Panc1 (cell line): ENCODE results near the gene SYAP1. TPM values are rescaled to one million over a fixed set of nuclear protein-coding genes. Genes with fewer than 3 reads are reported as not detected.

Source experiments
- ATAC-seq: fragments of 200-7000 bp; cut with Tn5 transposase; 2 replicates; pipeline ENCODE4 v1.9.1; 2020; ENCODE audit warnings: mild to moderate bottlenecking, moderate library complexity
- BruUV-seq: library from RNA; stranded (reverse); fragments of 400-500 nt; replicated peaks from 2 replicates; lab custom pipeline; 2021; lab: Mats Ljungman, UMichigan
- CTCF ChIA-PET: fragments of 300-600 bp; sonication (Branson Sonifier 250); formaldehyde crosslinking; loops from one replicate; lab custom pipeline; 2022; ENCODE audit warnings: antibody characterized with exemption; lab: Charles Lee
- POLR2A ChIA-PET: fragments of 300-600 bp; sonication (Branson Sonifier 250); formaldehyde crosslinking; loops from one replicate; lab custom pipeline; 2022; ENCODE audit warnings: antibody characterized with exemption; lab: Charles Lee
- DNase-seq: peaks from one replicate; pipeline ENCODE4 v3.0.0-alpha.2; 2010; ENCODE audit warnings: low read depth, low spot score
- H3K27ac ChIP-seq: 2 replicates; pipeline ENCODE4 v1.5.1; 2011; ENCODE audit warnings: mild to moderate bottlenecking, low read length, inconsistent platforms
- H3K27me3 ChIP-seq: fragments of 200-500 bp; sonication (Bioruptor generic); 2 replicates; pipeline ENCODE4 v1.6.0; 2014; ENCODE audit warnings: low read length, inconsistent platforms; ENCODE audit not compliant: control insufficient read depth, insufficient read depth
- H3K36me3 ChIP-seq: fragments of 200-500 bp; sonication (Bioruptor generic); 2 replicates; pipeline ENCODE4 v1.5.1; 2014; ENCODE audit warnings: inconsistent platforms, mild to moderate bottlenecking, low read length, moderate library complexity; ENCODE audit not compliant: control insufficient read depth, insufficient read depth
- H3K4me1 ChIP-seq: 2 replicates; pipeline ENCODE4 v1.5.1; 2011; ENCODE audit warnings: inconsistent platforms, mild to moderate bottlenecking, low read length, moderate library complexity; ENCODE audit not compliant: control insufficient read depth, insufficient read depth
- H3K4me3 ChIP-seq, 2 experiments: 2 replicates each; pipeline ENCODE4 v1.5.1; 2011 to 2012; ENCODE audit warnings: low read depth in 2 of 2, low read length in 2 of 2, mild to moderate bottlenecking in 2 of 2, inconsistent platforms in 1 of 2, moderate library complexity in 1 of 2
- H3K9me3 ChIP-seq: fragments of 200-500 bp; sonication (Bioruptor generic); 2 replicates; pipeline ENCODE4 v1.5.1; 2014; ENCODE audit warnings: low read depth, mild to moderate bottlenecking, inconsistent platforms, low read length, moderate library complexity; ENCODE audit not compliant: control insufficient read depth, insufficient read depth
- POLR2AphosphoS5 ChIP-seq: IDR thresholded peaks from 2 replicates; pipeline ENCODE4 v1.6.1; 2012; ENCODE audit warnings: mild to moderate bottlenecking, low read depth, low read length, moderate library complexity
- SIN3A ChIP-seq: IDR thresholded peaks from 2 replicates; pipeline ENCODE4 v1.6.1; 2012; ENCODE audit warnings: low read depth, mild to moderate bottlenecking, low read length, moderate library complexity, borderline replicate concordance; ENCODE audit not compliant: insufficient read depth
- TCF7L2 ChIP-seq: IDR thresholded peaks from 2 replicates; pipeline ENCODE4 v1.6.1; 2011; ENCODE audit warnings: mild to moderate bottlenecking, low read depth, low read length, inconsistent platforms
- in situ Hi-C: cut with HindIII; loops from 2 replicates; pipeline ENCODE4 v1.10.0; 2016; ENCODE audit warnings: low sequenced_read_pairs, low pct_unique_long_range_greater_than_20kb
- intact Hi-C: fragments of 100-400 bp; cut with micrococcal nuclease; formaldehyde crosslinking; loops from one replicate; pipeline ENCODE4 v1.10.0; 2022; ENCODE audit not compliant: unreplicated experiment
- total RNA-seq: library from RNA; stranded (reverse); gene quantifications from one replicate; pipeline ENCODE4 v1.2.1, GENCODE V29; 2021; ENCODE audit not compliant: unreplicated experiment
- TF ChIP-seq, protein P1 (sequence below): fragments of 450-650 bp; IDR thresholded peaks from 2 replicates; pipeline ENCODE4 v1.5.1; 2017; ENCODE audit warnings: mild to moderate bottlenecking
- TF ChIP-seq, protein P2 (sequence below), 2 experiments: IDR thresholded peaks; 2 replicates each; pipeline ENCODE4 v1.6.1; 2011 to 2012; ENCODE audit warnings: low read depth in 2 of 2, control low read depth in 1 of 2, low read length in 1 of 2, mild to moderate bottlenecking in 1 of 2, moderate library complexity in 1 of 2; ENCODE audit not compliant: insufficient read depth in 1 of 2

Gene SYAP1
- total RNA-seq, 1 experiment from 2014 or later, result 23.4 TPM

DNA sequence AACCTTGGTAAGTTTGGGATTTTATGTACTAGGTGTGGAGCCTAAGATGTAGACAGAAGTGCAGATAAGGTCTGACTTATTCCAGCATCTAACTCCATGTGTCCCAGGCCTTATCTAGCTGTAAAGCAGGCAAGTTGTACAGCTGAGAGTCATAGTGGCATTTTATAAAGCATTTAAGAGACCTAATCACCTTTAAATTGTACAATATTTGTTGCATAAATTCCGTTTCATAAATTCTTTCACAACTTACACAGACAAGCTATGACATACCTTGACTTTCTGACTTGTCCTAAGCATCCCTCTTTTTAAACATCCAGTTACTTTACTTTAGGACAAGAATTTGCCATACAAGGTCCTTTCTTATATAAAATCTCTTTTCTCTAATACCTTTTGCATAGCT, 11.0 kb downstream of the SYAP1 start:
- intact Hi-C loops (no loop called here), in situ Hi-C loops (no loop called here)
- POLR2A ChIA-PET, result no interaction called here
- DNase-seq, result no peak
- H3K4me3 ChIP-seq, result no peak overlapping the region
- H3K36me3 ChIP-seq, result no peaks in the 10 kb centered on the region
- TF ChIP-seq TCF7L2, result no peak
- no peak for TF ChIP-seq SIN3A
- TF ChIP-seq, protein P1, sequence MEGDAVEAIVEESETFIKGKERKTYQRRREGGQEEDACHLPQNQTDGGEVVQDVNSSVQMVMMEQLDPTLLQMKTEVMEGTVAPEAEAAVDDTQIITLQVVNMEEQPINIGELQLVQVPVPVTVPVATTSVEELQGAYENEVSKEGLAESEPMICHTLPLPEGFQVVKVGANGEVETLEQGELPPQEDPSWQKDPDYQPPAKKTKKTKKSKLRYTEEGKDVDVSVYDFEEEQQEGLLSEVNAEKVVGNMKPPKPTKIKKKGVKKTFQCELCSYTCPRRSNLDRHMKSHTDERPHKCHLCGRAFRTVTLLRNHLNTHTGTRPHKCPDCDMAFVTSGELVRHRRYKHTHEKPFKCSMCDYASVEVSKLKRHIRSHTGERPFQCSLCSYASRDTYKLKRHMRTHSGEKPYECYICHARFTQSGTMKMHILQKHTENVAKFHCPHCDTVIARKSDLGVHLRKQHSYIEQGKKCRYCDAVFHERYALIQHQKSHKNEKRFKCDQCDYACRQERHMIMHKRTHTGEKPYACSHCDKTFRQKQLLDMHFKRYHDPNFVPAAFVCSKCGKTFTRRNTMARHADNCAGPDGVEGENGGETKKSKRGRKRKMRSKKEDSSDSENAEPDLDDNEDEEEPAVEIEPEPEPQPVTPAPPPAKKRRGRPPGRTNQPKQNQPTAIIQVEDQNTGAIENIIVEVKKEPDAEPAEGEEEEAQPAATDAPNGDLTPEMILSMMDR, result no peak
- TF ChIP-seq, protein P2, sequence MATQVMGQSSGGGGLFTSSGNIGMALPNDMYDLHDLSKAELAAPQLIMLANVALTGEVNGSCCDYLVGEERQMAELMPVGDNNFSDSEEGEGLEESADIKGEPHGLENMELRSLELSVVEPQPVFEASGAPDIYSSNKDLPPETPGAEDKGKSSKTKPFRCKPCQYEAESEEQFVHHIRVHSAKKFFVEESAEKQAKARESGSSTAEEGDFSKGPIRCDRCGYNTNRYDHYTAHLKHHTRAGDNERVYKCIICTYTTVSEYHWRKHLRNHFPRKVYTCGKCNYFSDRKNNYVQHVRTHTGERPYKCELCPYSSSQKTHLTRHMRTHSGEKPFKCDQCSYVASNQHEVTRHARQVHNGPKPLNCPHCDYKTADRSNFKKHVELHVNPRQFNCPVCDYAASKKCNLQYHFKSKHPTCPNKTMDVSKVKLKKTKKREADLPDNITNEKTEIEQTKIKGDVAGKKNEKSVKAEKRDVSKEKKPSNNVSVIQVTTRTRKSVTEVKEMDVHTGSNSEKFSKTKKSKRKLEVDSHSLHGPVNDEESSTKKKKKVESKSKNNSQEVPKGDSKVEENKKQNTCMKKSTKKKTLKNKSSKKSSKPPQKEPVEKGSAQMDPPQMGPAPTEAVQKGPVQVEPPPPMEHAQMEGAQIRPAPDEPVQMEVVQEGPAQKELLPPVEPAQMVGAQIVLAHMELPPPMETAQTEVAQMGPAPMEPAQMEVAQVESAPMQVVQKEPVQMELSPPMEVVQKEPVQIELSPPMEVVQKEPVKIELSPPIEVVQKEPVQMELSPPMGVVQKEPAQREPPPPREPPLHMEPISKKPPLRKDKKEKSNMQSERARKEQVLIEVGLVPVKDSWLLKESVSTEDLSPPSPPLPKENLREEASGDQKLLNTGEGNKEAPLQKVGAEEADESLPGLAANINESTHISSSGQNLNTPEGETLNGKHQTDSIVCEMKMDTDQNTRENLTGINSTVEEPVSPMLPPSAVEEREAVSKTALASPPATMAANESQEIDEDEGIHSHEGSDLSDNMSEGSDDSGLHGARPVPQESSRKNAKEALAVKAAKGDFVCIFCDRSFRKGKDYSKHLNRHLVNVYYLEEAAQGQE (IDR thresholded peaks at IDR 0.05; ENCODE audit: insufficient read depth in 1 of 2, low read depth in 2 of 2, low read length in 1 of 2), result no peak
- no peak for TF ChIP-seq POLR2AphosphoS5
- BruUV-seq, result no TSS peak
- H3K9me3 ChIP-seq, result no peaks in the 10 kb centered on the region
- CTCF ChIA-PET, result no interaction called here
- ATAC-seq, result no peak
- H3K27me3 ChIP-seq, result no peaks in the 10 kb centered on the region
- H3K27ac ChIP-seq, result no peak overlapping the region
- no peaks in the 10 kb centered on the region for H3K4me1 ChIP-seq

DNA sequence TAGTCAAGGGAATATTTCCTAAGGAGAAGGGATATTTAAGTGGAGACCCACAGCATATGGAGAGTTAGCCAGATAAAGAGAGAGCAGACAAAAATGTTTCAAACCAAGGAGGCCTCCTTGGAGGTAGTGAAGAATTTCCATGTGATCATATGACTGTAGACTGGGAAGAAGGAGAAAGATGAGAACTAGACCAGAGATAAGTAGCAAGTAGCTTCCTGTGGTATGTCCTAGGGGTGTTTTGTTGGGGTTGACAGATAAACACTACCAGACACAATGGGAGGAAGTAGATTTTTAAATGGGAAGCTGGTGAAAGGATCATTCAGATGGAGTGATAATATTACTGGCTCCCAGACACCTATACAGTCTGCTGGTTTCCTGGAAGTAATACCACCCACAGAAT, 13.6 kb downstream of the SYAP1 start:
- TF ChIP-seq POLR2AphosphoS5 (no peak), SIN3A (no peak)
- TF ChIP-seq, protein P2 (IDR thresholded peaks at IDR 0.05; ENCODE audit: insufficient read depth in 1 of 2, low read depth in 2 of 2, low read length in 1 of 2), result no peak
- Histone ChIP-seq H3K27me3 (no peaks in the 10 kb centered on the region), H3K9me3 (no peaks in the 10 kb centered on the region), H3K27ac (no peak overlapping the region), H3K4me3 (no peak overlapping the region), H3K4me1 (no peaks in the 10 kb centered on the region), H3K36me3 (no peaks in the 10 kb centered on the region)
- in situ Hi-C loops, result no loop called here
- ATAC-seq, result no peak
- no TSS peak for BruUV-seq
- CTCF ChIA-PET, result interaction anchor here (0.5 kb wide), 1 partner anchor 291 kb away, joined by 16 read pairs; no protein-coding TSS in a partner anchor
- POLR2A ChIA-PET, result no interaction called here
- DNase-seq, result no peak
- intact Hi-C loops, result no loop called here
